Medulla oblongata (tissue), 1 donor: ENCODE data around the gene MPP2.
"Not testable (repeated sequence)": the region's sequence is repeated elsewhere in the genome, so short reads cannot be mapped to it uniquely, and the experiment has no call there.

Experiments
- DNase-seq: peaks from one replicate; pipeline ENCODE4 v3.0.0-alpha.2; 2015; ENCODE audit errors: extremely low spot score

MPP2 gene

GRCh38 chr17:43875476-43876147 is 31.7 kb downstream of the MPP2 start:
- DNase-seq = no peak

- DNase-seq = no peak
These were observed 33.0 kb downstream of the MPP2 start for GRCh38 chr17:43874293-43874692.

GRCh38 chr17:43873815-43874214 is 33.5 kb downstream of the MPP2 start:
- DNase-seq = no peak

- DNase-seq = no peak
These were observed 34.2 kb downstream of the MPP2 start for GRCh38 chr17:43873091-43873490.

GRCh38 chr17:43871946-43872690 is 35.2 kb downstream of the MPP2 start:
- DNase-seq = no peak

- not testable (repeated sequence) for DNase-seq
These were observed 38.3 kb downstream of the MPP2 start for GRCh38 chr17:43869031-43869430.

- no peak for DNase-seq
These were observed 38.9 kb downstream of the MPP2 start for GRCh38 chr17:43868226-43868994.

GRCh38 chr17:43864161-43864984 is 43.0 kb downstream of the MPP2 start:
- no peak for DNase-seq

GRCh38 chr17:43861960-43862359 is 45.4 kb downstream of the MPP2 start:
- DNase-seq = no peak

GRCh38 chr17:43860927-43861622 is 46.3 kb downstream of the MPP2 start:
- peak; percentile 31 for DNase-seq

- no peak for DNase-seq
These were observed 47.1 kb downstream of the MPP2 start for GRCh38 chr17:43860077-43860725.

- no peak for DNase-seq
These were observed 49.3 kb downstream of the MPP2 start for GRCh38 chr17:43857957-43858600.

GRCh38 chr17:43857141-43857540 is 50.2 kb downstream of the MPP2 start:
- DNase-seq = no peak

- DNase-seq = no peak
These were observed 51.2 kb downstream of the MPP2 start for GRCh38 chr17:43856141-43856540.

- no peak for DNase-seq
These were observed 52.3 kb downstream of the MPP2 start for GRCh38 chr17:43855061-43855460.

- no peak for DNase-seq
These were observed 52.8 kb downstream of the MPP2 start for GRCh38 chr17:43854498-43854897.

- DNase-seq = no peak
These were observed 53.8 kb downstream of the MPP2 start for GRCh38 chr17:43853546-43853945.

GRCh38 chr17:43852571-43852970 is 54.8 kb downstream of the MPP2 start:
- DNase-seq = no peak

GRCh38 chr17:43849116-43849515 is 58.2 kb downstream of the MPP2 start:
- DNase-seq = no peak

GRCh38 chr17:43848601-43849000 is 58.7 kb downstream of the MPP2 start:
- no peak for DNase-seq
